ENCODE data around the gene TAF9.
"Not testable (repeated sequence)": the region's sequence is repeated elsewhere in the genome, so short reads cannot be mapped to it uniquely, and the experiment has no call there.

The TAF9 gene

GRCh38 chr5:69369340-69370121 lies at the start of gene TAF9, which contains the start of the genes AK6 and RAD17:
TAF9 (minus strand) TSS chr5:69369520; CDS start chr5:69365737, 3,783 bp downstream.
AK6 (minus strand) TSS chr5:69369520; CDS start chr5:69369490, 30 bp downstream.
RAD17 (plus strand) TSS chr5:69369818; CDS start chr5:69372209, 2,391 bp downstream.
- DNase-seq (ENCODE audit: low spot score): peak; percentile 92

GRCh38 chr5:69418554-69418953 lies 49.2 kb upstream of the TAF9 start:
- no peak for DNase-seq (ENCODE audit: low spot score)

GRCh38 chr5:69416699-69417098 lies 47.4 kb upstream of the TAF9 start:
- no peak for DNase-seq (ENCODE audit: low spot score)

- no peak for DNase-seq (ENCODE audit: low spot score)
These were observed 46.9 kb upstream of the TAF9 start for GRCh38 chr5:69416180-69416579.

- DNase-seq (ENCODE audit: low spot score): no peak
These were observed 46.3 kb upstream of the TAF9 start for GRCh38 chr5:69415584-69415958.

- peak; percentile 37 for DNase-seq (ENCODE audit: low spot score)
These were observed 45.7 kb upstream of the TAF9 start, which contains the start of gene MARVELD2 for GRCh38 chr5:69414885-69415583. MARVELD2 (plus strand) TSS chr5:69415116; CDS start chr5:69419386, 4,270 bp downstream.

GRCh38 chr5:69404659-69405330 lies 35.5 kb upstream of the TAF9 start:
- DNase-seq (ENCODE audit: low spot score): no peak

- DNase-seq (ENCODE audit: low spot score): no peak
These were observed 9.1 kb upstream of the TAF9 start for GRCh38 chr5:69378376-69378775.

GRCh38 chr5:69374911-69375446 lies 5.7 kb upstream of the TAF9 start:
- DNase-seq (ENCODE audit: low spot score): no peak

GRCh38 chr5:69372394-69372793 lies 3.1 kb upstream of the TAF9 start:
- no peak for DNase-seq (ENCODE audit: low spot score)

GRCh38 chr5:69370335-69370734 lies 1.0 kb upstream of the TAF9 start:
- not testable (repeated sequence) for DNase-seq (ENCODE audit: low spot score)

- peak; percentile 3 for DNase-seq (ENCODE audit: low spot score)
These were observed 621 bp downstream of the TAF9 start for GRCh38 chr5:69368458-69369339.

- DNase-seq (ENCODE audit: low spot score): no peak
These were observed 1.5 kb downstream of the TAF9 start for GRCh38 chr5:69367697-69368279.

GRCh38 chr5:69364850-69365249 lies 4.5 kb downstream of the TAF9 start:
- DNase-seq (ENCODE audit: low spot score): no peak

- no peak for DNase-seq (ENCODE audit: low spot score)
These were observed 4.9 kb downstream of the TAF9 start for GRCh38 chr5:69364414-69364813.

- DNase-seq (ENCODE audit: low spot score): no peak
These were observed 8.9 kb downstream of the TAF9 start for GRCh38 chr5:69360442-69360841.

- DNase-seq (ENCODE audit: low spot score): no peak
These were observed 9.6 kb downstream of the TAF9 start for GRCh38 chr5:69359699-69360098.

- DNase-seq (ENCODE audit: low spot score): no peak
These were observed 18.7 kb downstream of the TAF9 start for GRCh38 chr5:69350664-69351063.

- no peak for DNase-seq (ENCODE audit: low spot score)
These were observed 26.2 kb downstream of the TAF9 start for GRCh38 chr5:69343083-69343482.

- no peak for DNase-seq (ENCODE audit: low spot score)
These were observed 27.7 kb downstream of the TAF9 start for GRCh38 chr5:69341520-69342161.
